Dedifferentiated amniotic fluid mesenchymal stem cell (primary cell): Measurements from ENCODE around the gene BLZF1.
"Not testable (repeated sequence)": the region's sequence is repeated elsewhere in the genome, so short reads cannot be mapped to it uniquely, and the experiment has no call there.

Experiments used
- DNase-seq: peaks from one replicate; pipeline ENCODE4 v3.0.0-alpha.2; 2016; ENCODE audit errors: extremely low spot score

BLZF1 gene

GRCh38 chr1:169367686-169368405, at the start of gene BLZF1, which contains the start of gene NME7:
Gene BLZF1, plus strand, starts transcription at chr1:169368195. Its CDS starts 1,328 bp downstream, at chr1:169369523.
Gene NME7, minus strand, starts transcription at chr1:169367797. Its CDS starts 87 bp downstream, at chr1:169367710.
- DNase-seq: peak; percentile 99

- DNase-seq: no peak
Measured at GRCh38 chr1:169318536-169319244, 49.3 kb upstream of the BLZF1 start.

GRCh38 chr1:169321539-169321938, 46.5 kb upstream of the BLZF1 start:
- DNase-seq: no peak

GRCh38 chr1:169322138-169322537, 45.9 kb upstream of the BLZF1 start:
- DNase-seq: no peak

- DNase-seq: no peak
Measured at GRCh38 chr1:169325117-169325516, 42.9 kb upstream of the BLZF1 start.

- no peak for DNase-seq
Measured at GRCh38 chr1:169326261-169326955, 41.6 kb upstream of the BLZF1 start.

- DNase-seq: no peak
Measured at GRCh38 chr1:169326956-169327268, 41.1 kb upstream of the BLZF1 start.

GRCh38 chr1:169327875-169328274, 40.1 kb upstream of the BLZF1 start:
- DNase-seq: no peak

- DNase-seq: no peak
Measured at GRCh38 chr1:169329383-169329782, 38.6 kb upstream of the BLZF1 start.

- no peak for DNase-seq
Measured at GRCh38 chr1:169330927-169331326, 37.1 kb upstream of the BLZF1 start.

GRCh38 chr1:169334727-169335126, 33.3 kb upstream of the BLZF1 start:
- DNase-seq: not testable (repeated sequence)

- not testable (repeated sequence) for DNase-seq
Measured at GRCh38 chr1:169336947-169337715, 30.9 kb upstream of the BLZF1 start.

- DNase-seq: no peak
Measured at GRCh38 chr1:169338617-169339016, 29.4 kb upstream of the BLZF1 start.

- DNase-seq: no peak
Measured at GRCh38 chr1:169339773-169340172, 28.2 kb upstream of the BLZF1 start.

GRCh38 chr1:169340882-169341281, 27.1 kb upstream of the BLZF1 start:
- DNase-seq: no peak

- DNase-seq: not testable (repeated sequence)
Measured at GRCh38 chr1:169342096-169342495, 25.9 kb upstream of the BLZF1 start.

GRCh38 chr1:169345511-169345910, 22.5 kb upstream of the BLZF1 start:
- no peak for DNase-seq

- DNase-seq: no peak
Measured at GRCh38 chr1:169346036-169346589, 21.9 kb upstream of the BLZF1 start.

- no peak for DNase-seq
Measured at GRCh38 chr1:169347688-169348382, 20.2 kb upstream of the BLZF1 start.

GRCh38 chr1:169348383-169349036, 19.5 kb upstream of the BLZF1 start:
- peak; percentile 51 for DNase-seq
